ENCODE data around the gene PEX10.

DNA sequence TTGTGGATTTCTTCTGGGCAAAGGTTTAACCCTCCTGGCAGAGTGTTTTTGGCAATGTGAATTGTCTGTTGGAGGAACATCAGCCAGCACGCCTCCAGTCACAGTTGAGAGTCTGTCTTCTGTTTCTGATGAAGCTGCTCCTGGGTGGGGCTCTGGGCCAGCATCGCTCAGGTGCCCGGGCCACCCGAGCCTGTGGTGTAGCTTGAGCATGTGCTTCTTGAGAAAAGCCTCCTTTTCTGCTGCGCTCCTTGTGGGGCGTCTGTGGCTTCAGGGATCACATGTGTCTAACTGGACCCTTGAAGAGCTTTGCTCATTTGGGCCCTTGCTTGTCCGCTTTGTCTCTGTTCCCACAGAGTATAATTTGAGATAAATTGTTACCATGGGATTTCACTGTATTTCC, 13.5 kb downstream of the PEX10 start:
- TF ChIP-seq POLR2A (IDR thresholded peaks at IDR 0.05): no peak
- TF ChIP-seq, protein P1, sequence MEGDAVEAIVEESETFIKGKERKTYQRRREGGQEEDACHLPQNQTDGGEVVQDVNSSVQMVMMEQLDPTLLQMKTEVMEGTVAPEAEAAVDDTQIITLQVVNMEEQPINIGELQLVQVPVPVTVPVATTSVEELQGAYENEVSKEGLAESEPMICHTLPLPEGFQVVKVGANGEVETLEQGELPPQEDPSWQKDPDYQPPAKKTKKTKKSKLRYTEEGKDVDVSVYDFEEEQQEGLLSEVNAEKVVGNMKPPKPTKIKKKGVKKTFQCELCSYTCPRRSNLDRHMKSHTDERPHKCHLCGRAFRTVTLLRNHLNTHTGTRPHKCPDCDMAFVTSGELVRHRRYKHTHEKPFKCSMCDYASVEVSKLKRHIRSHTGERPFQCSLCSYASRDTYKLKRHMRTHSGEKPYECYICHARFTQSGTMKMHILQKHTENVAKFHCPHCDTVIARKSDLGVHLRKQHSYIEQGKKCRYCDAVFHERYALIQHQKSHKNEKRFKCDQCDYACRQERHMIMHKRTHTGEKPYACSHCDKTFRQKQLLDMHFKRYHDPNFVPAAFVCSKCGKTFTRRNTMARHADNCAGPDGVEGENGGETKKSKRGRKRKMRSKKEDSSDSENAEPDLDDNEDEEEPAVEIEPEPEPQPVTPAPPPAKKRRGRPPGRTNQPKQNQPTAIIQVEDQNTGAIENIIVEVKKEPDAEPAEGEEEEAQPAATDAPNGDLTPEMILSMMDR (IDR thresholded peaks at IDR 0.05): no peak
